Esophagus muscularis mucosa (tissue), 4 donors: ENCODE data around the gene OTOP3. TPM values are rescaled to one million over a fixed set of nuclear protein-coding genes. Genes with fewer than 3 reads are reported as not detected.

Source experiments
- DNase-seq: peaks from one replicate; pipeline ENCODE4 v3.0.0-alpha.2; 2017; ENCODE audit errors: extremely low spot score
- H3K27ac ChIP-seq, 4 donors: fragments of 200-600 bp; sonication (generic); replicated peaks in 1 of 4; 1 replicate in 3 of 4; 2 replicates in 1 of 4; pipeline ENCODE4 v1.5.1; 2016 to 2019; ENCODE audit warnings: mild to moderate bottlenecking in 1 of 4
- H3K27me3 ChIP-seq, 4 donors: fragments of 200-600 bp; sonication (generic); one replicate each; pipeline versions ENCODE4 v1.5.1 to v1.6.0; 2016 to 2019
- H3K36me3 ChIP-seq, 4 donors: fragments of 200-600 bp; sonication (generic); one replicate each; pipeline ENCODE4 v1.5.1; 2016 to 2019
- H3K4me1 ChIP-seq, 4 donors: fragments of 200-600 bp; sonication (generic); one replicate each; pipeline ENCODE4 v1.5.1; 2016 to 2019
- H3K4me3 ChIP-seq, 4 donors: fragments of 200-600 bp; sonication (generic); 1 replicate in 2 of 4; 2 replicates in 2 of 4; pipeline ENCODE4 v1.5.1; 2016 to 2019; ENCODE audit warnings: mild to moderate bottlenecking in 4 of 4, moderate library complexity in 1 of 4
- H3K9me3 ChIP-seq, 4 donors: fragments of 200-600 bp; sonication (generic); 1 replicate in 3 of 4; 2 replicates in 1 of 4; pipeline ENCODE4 v1.5.1; 2016 to 2019
- CTCF ChIP-seq, 3 experiments: fragments of 200-600 bp in 2 of 3; fragments of 450-650 bp in 1 of 3; sonication (generic) in 2 of 3; IDR thresholded peaks; one replicate each; pipeline ENCODE4 v1.5.1; 2017 to 2019; ENCODE audit warnings: antibody characterized with exemption in 3 of 3, mild to moderate bottlenecking in 2 of 3, moderate library complexity in 1 of 3
- EP300 ChIP-seq: sonication (generic); formaldehyde crosslinking; IDR thresholded peaks from one replicate; pipeline ENCODE4 v1.6.1; 2017; ENCODE audit warnings: antibody characterized with exemption
- POLR2A ChIP-seq: fragments of 450-650 bp; IDR thresholded peaks from one replicate; pipeline ENCODE4 v1.6.1; 2017; ENCODE audit warnings: antibody characterized with exemption, moderate library complexity, mild to moderate bottlenecking, low read depth
- POLR2AphosphoS5 ChIP-seq, 2 donors: sonication (generic); formaldehyde crosslinking; IDR thresholded peaks; one replicate each; pipeline ENCODE4 v1.6.1; 2017; ENCODE audit warnings: antibody characterized with exemption in 2 of 2
- WGBS: methylation state at CpG from one replicate; pipeline ENCODE4 v1.1.5; 2018; 5-methylcytosine and 5-hydroxymethylcytosine counted together
- intact Hi-C: fragments of 100-400 bp; cut with DNase I; formaldehyde crosslinking; loops from one replicate; pipeline ENCODE4 v1.15.1; 2023
- total RNA-seq, 4 donors: library from RNA; depleted of rRNA; stranded (reverse); fragments of >200 nt; gene quantifications; one replicate each; pipeline versions ENCODE4 v1.1.0 to v1.2.1, GENCODE V29; 2016

The OTOP3 gene
- total RNA-seq, 4 donors from 2014 or later: not detected

GRCh38 chr17:74924250-74924948 is 11.3 kb upstream of the OTOP3 start, which contains the start of gene OTOP2:
Gene OTOP2 (plus strand): TSS chr17:74924273. CDS start chr17:74924633, 360 bp downstream.
- H3K4me3 ChIP-seq: peak within 1 kb of the TSS; percentile 38 to 53 (median 42)
- no peaks in the 10 kb centered on the region for H3K36me3 ChIP-seq
- peaks cover 7 to 100% (median 38%) of the 10 kb centered on the region in 4 donors for H3K27me3 ChIP-seq
- H3K4me1 ChIP-seq: peaks cover 21 to 38% (median 27%) of the 10 kb centered on the region in 4 donors
- intact Hi-C loops: loop anchor here (5.0 kb wide), 1 partner anchor 33 kb away; no protein-coding TSS in a partner anchor
- no peak within 1 kb of the TSS for H3K27ac ChIP-seq
- no peak for TF ChIP-seq POLR2A
- TF ChIP-seq EP300: no peak
- no peak for TF ChIP-seq CTCF (IDR thresholded peaks at IDR 0.05)
- no peak for TF ChIP-seq POLR2AphosphoS5 (IDR thresholded peaks at IDR 0.05)
- DNase-seq: no peak
- H3K9me3 ChIP-seq: no peaks in the 10 kb centered on the region
- 3% methylated on average over 7 of the region's 54 CpGs for WGBS

- DNase-seq: no peak
- TF ChIP-seq EP300 (no peak), POLR2A (no peak), POLR2AphosphoS5 (IDR thresholded peaks at IDR 0.05) (no peak), CTCF (IDR thresholded peaks at IDR 0.05) (no peak)
- intact Hi-C loops: no loop called here
- Histone ChIP-seq H3K27ac (no peak overlapping the region), H3K9me3 (no peaks in the 10 kb centered on the region), H3K27me3 (peaks cover 7 to 100% (median 38%) of the 10 kb centered on the region in 4 donors), H3K4me1 (peaks cover 21 to 38% (median 25%) of the 10 kb centered on the region in 4 donors), H3K4me3 (no peak overlapping the region), H3K36me3 (no peaks in the 10 kb centered on the region)
- 70% methylated on average over 3 of the region's 3 CpGs for WGBS
Observed at GRCh38 chr17:74925242-74925641, 10.5 kb upstream of the OTOP3 start.

DNA sequence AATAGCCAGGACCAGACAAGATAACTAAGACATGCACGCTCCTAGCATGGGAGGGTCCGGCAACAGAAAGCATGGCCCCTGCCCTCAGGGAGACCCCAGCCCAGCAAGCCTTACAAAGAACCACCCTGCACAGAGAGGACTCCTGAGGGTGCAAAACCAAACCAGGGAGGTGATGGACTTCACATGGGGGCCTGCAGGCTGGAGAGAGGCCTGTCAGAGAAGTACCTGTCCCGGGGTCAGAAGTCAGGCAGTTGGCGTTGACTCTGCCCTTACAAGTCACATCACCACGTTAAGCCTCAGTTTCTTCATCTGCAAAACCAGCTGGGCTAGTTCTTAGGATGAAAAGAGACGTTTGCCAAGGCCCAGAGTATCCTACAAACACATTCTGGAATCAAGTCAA is 6.9 kb upstream of the OTOP3 start:
- H3K36me3 ChIP-seq: no peaks in the 10 kb centered on the region
- H3K4me1 ChIP-seq: peaks cover 10 to 12% (median 11%) of the 10 kb centered on the region in 4 donors
- intact Hi-C loops: no loop called here
- TF ChIP-seq CTCF (IDR thresholded peaks at IDR 0.05) (no peak), EP300 (no peak), POLR2A (no peak), POLR2AphosphoS5 (IDR thresholded peaks at IDR 0.05) (no peak)
- DNase-seq: no peak
- peaks cover under 1 to 95% (median 16%) of the 10 kb centered on the region in 4 donors for H3K27me3 ChIP-seq
- no peak overlapping the region for H3K27ac ChIP-seq
- H3K9me3 ChIP-seq: no peaks in the 10 kb centered on the region
- no peak overlapping the region for H3K4me3 ChIP-seq
- 72% methylated on average over 4 of the region's 6 CpGs for WGBS

GRCh38 chr17:74930535-74931036 is 5.1 kb upstream of the OTOP3 start:
- WGBS: 93% methylated on average over 22 of the region's 24 CpGs
- TF ChIP-seq EP300 (no peak), POLR2A (no peak), POLR2AphosphoS5 (IDR thresholded peaks at IDR 0.05) (no peak), CTCF (IDR thresholded peaks at IDR 0.05) (no peak)
- intact Hi-C loops: no loop called here
- H3K9me3 ChIP-seq: no peaks in the 10 kb centered on the region
- H3K27ac ChIP-seq: no peak overlapping the region
- H3K4me1 ChIP-seq: peaks cover 0 to 5% (median 3%) of the 10 kb centered on the region in 4 donors
- H3K36me3 ChIP-seq: no peaks in the 10 kb centered on the region
- DNase-seq: no peak
- H3K4me3 ChIP-seq: no peak overlapping the region
- H3K27me3 ChIP-seq: peaks cover 3 to 95% (median 10%) of the 10 kb centered on the region in 4 donors
